RWPE1 (cell line): ENCODE results near the gene GLOD4.
"Not testable (repeated sequence)": the region's sequence is repeated elsewhere in the genome, so short reads cannot be mapped to it uniquely, and the experiment has no call there.

Experiments
- CTCF ChIA-PET: fragments of 350-600 bp; sonication (Branson Sonifier 250); formaldehyde crosslinking; extraction: SDS; loops from one replicate; lab custom pipeline; 2021; lab: Yijun Ruan, JAX
- POLR2A ChIA-PET: fragments of 400-600 bp; formaldehyde crosslinking; extraction: SDS; loops from one replicate; lab custom pipeline; 2020; ENCODE audit warnings: antibody characterized with exemption; ENCODE audit not compliant: low non-redundant PET; lab: Yijun Ruan, JAX
- DNase-seq: peaks from one replicate; pipeline ENCODE4 v3.0.0; 2012; ENCODE audit warnings: low spot score
- H3K27ac ChIP-seq: fragments of 450-650 bp; 2 replicates; pipeline ENCODE4 v1.5.1; 2017
- TF ChIP-seq, protein P1 (sequence below): fragments of 450-650 bp; conservative IDR thresholded peaks from 2 replicates; pipeline ENCODE4 v1.5.1; 2017; ENCODE audit warnings: low read depth, mild to moderate bottlenecking

The GLOD4 gene

DNA sequence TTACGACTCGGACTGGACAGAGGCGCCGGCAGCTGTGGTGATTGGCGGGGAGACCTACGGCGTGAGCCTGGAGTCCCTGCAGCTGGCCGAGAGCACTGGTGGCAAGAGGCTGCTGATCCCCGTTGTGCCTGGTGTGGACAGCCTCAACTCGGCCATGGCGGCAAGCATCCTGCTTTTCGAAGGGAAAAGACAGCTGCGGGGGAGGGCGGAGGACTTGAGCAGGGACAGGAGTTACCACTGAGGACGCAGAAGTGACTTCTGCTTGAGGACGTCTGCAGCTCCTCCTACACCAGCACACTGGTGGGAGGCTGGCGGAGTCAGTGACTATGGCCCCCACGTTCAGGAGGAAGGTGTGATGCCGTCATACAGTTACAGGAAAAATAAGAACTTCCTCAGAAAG is 9.7 kb upstream of the GLOD4 start:
- TF ChIP-seq, protein P1, sequence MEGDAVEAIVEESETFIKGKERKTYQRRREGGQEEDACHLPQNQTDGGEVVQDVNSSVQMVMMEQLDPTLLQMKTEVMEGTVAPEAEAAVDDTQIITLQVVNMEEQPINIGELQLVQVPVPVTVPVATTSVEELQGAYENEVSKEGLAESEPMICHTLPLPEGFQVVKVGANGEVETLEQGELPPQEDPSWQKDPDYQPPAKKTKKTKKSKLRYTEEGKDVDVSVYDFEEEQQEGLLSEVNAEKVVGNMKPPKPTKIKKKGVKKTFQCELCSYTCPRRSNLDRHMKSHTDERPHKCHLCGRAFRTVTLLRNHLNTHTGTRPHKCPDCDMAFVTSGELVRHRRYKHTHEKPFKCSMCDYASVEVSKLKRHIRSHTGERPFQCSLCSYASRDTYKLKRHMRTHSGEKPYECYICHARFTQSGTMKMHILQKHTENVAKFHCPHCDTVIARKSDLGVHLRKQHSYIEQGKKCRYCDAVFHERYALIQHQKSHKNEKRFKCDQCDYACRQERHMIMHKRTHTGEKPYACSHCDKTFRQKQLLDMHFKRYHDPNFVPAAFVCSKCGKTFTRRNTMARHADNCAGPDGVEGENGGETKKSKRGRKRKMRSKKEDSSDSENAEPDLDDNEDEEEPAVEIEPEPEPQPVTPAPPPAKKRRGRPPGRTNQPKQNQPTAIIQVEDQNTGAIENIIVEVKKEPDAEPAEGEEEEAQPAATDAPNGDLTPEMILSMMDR, result no peak
- POLR2A ChIA-PET, result no interaction called here
- peak overlapping the region; percentile 98 for H3K27ac ChIP-seq
- no peak for DNase-seq
- CTCF ChIA-PET, result interaction anchor here (1.5 kb wide), 1 partner anchor 189 kb away, joined by 7 read pairs; no protein-coding TSS in a partner anchor

DNA sequence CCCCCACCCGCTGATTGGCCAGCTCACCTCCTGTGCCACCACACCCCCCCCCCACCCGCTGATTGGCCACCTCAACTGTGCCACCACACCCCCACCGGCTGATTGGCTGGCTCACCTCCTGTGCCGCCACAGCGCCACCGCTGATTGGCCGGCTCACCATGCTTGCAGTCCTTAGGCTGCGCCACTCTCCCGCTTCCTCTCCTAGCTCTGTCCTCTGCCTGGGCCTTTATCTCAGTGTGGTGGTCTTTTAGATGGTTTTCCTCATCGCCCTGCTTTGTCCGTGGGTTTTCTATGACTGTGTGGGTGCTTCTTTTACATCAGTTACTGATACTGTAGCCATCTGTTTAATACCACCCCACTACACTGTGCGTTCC is 8.8 kb upstream of the GLOD4 start:
- CTCF ChIA-PET, result interaction anchor here (0.5 kb wide), 1 partner anchor 38 kb away, joined by 3 read pairs; no protein-coding TSS in a partner anchor
- POLR2A ChIA-PET, DNase-seq: not testable (repeated sequence)
- peak overlapping the region; percentile 98 for H3K27ac ChIP-seq

DNA sequence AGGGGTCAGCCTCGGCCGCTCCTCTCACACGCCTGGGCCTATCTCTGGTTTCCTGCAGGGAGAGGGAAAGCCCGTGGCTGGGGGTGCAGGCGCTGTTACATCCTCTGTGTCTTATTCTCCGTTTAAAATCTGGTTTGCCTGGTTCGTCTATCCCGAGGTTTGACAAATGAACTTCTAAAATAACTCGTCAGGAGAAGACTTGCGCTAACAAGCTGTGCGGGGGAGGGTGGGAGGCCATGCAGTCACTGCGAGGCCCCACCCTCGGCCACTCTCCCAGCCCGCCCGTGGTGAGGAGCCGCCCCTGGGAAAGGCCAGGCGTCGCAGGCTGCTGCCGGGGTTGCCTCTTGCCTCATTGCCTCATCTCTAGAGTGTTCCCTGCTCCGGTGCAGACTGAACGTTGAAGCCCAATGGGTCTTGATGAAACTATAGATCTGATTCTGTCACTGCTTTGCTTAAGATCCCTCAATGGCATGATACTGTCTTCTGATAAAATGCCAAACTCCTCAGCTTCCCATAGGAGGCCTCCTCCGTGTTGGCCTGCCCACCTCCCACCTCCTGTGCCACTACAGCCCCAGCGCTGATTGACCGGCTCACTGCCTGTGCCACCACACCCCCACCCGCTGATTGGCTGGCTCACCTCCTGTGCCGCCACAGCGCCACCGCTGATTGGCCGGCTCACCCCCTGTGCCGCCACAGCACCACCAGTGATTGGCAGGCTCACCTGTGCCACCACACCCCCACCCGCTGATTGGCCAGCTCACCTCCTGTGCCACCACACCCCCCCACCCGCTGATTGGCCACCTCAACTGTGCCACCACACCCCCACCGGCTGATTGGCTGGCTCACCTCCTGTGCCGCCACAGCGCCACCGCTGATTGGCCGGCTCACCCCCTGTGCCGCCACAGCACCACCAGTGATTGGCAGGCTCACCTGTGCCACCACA is 8.1 kb upstream of the GLOD4 start:
- DNase-seq, result peak; percentile 87
- POLR2A ChIA-PET, result not testable (repeated sequence)
- CTCF ChIA-PET, result interaction anchor here (0.5 to 0.7 kb wide), 2 partner anchors 38 to 480 kb away, joined by 3 read pairs; no protein-coding TSS in a partner anchor
- H3K27ac ChIP-seq, result peak overlapping the region; percentile 98

DNA sequence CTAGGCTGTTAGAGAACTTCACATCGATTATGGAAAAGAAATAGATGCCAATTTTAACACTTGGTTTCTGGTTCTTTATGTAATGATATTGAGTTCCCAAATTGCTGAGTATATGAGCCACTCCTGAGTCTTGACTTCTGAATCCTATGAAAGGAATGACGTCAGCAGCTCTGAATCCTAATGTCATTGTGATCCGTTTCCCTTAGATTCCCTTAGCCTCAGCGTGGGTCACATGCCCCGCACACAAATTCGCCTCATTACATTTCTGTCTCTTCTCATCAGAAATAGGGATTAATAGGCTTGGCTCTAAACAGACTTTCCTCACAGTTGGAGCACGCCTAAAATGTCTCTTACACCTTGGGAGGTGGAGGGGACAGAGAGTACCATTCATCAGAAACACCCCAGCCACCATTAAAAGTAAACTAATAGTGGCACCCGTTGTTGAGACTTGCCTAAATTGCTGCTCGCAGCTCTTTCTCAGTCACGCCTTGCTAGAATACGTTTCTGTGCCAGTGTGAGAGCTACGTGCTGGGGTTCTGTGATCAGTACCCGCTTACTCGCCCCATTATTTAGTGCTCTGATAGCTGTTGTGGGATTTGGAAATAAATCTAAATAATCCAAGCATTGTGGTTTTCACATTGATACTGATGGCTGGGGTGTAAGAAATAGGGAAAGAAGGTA is 7.2 kb upstream of the GLOD4 start:
- peak overlapping the region; percentile 98 for H3K27ac ChIP-seq
- TF ChIP-seq, protein P1, result no peak
- DNase-seq, result no peak
- CTCF ChIA-PET, result interaction anchor here (0.7 to 1.1 kb wide), 2 partner anchors 192 to 479 kb away, joined by 3 to 4 read pairs; no protein-coding TSS in a partner anchor
- POLR2A ChIA-PET, result no interaction called here

DNA sequence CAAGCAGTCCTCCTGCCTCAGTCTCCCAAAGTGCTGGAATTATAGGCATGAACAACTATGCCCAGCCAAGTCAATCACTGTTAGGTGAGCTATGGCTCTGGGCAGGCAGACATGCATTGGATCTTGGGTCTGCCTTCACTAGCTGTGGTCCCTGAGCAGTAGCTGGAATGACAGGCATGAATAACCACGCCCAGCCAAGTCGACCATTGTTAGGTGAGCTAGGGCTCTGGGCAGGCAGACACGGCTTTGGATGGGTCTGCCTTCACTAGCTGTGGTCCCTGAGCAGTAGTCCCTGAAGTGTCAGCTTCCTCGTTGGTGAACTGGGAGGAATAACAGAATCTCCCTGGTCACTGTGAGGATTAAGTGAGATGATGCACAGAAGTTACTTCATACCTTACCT is 6.5 kb upstream of the GLOD4 start:
- H3K27ac ChIP-seq, result peak overlapping the region; percentile 98
- ChIA-PET CTCF (interaction anchor here (0.9 to 1.1 kb wide), 2 partner anchors 192 to 208 kb away, joined by 4 to 8 read pairs; partner anchors contain the start of gene TIMM22), POLR2A (no interaction called here)
- no peak for DNase-seq
- TF ChIP-seq, protein P1, result no peak

DNA sequence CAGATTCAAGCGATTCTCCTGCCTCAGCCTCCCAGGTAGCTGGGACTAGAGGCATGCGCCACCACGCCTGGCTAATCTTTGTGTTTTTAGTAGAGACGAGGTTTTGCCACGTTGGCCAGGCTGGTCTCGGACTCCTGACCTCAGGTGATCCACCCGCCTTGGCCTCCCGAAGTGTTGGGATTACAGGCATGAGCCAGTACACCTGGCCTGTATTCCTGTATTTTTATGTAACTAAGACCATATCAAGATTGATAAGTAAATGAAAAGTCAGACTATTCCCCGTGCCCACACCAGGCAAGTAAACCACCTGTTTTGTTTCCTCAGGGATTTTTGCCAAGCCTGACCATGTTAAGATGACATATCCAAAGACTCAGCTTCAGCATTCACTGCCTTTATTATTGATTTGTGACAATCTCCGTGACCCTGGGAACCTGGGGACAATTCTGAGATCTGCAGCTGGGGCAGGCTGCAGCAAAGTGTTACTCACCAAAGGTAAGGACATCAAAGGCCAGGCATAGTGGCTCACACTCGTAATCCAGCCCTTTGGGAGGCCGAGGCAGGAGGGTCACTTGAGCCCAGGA is 5.7 kb upstream of the GLOD4 start:
- CTCF ChIA-PET, result interaction anchor here (0.9 to 1.1 kb wide), 2 partner anchors 193 to 209 kb away, joined by 4 to 8 read pairs; partner anchors contain the start of gene TIMM22
- DNase-seq, result no peak
- H3K27ac ChIP-seq, result peak overlapping the region; percentile 98
- TF ChIP-seq, protein P1, result no peak
- POLR2A ChIA-PET, result no interaction called here

DNA sequence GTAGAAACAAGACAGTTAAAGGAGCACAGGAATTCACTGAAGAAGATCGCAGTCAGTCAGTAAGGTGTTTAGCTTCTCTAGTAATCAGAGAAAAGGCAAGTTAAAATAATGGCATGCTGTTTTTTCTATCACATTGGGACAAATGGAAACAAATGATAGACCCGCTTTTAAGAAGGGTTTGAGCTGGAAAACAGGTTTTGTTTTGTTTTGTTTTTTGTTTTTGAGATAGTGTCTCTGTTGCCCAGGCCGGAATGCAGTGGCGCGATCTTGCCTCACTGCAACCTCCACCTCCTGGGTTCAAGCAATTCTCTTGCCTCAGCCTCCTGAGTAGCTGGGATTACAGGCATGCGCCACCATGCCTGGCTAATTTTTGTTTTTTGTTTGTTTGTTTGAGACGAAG is 3.8 kb upstream of the GLOD4 start:
- POLR2A ChIA-PET, DNase-seq, CTCF ChIA-PET: not testable (repeated sequence)
- H3K27ac ChIP-seq, result peak overlapping the region; percentile 14; the same call in 1 of the 2 replicates
